Dedifferentiated amniotic fluid mesenchymal stem cell (primary cell): ENCODE measurements around the gene NEFH.
"Not testable (repeated sequence)": the region's sequence is repeated elsewhere in the genome, so short reads cannot be mapped to it uniquely, and the experiment has no call there.

Source experiments
- DNase-seq: peaks from one replicate; pipeline ENCODE4 v3.0.0-alpha.2; 2016; ENCODE audit errors: extremely low spot score

NEFH gene

GRCh38 chr22:29464581-29464980 lies 15.4 kb upstream of the NEFH start:
- DNase-seq = no peak

GRCh38 chr22:29469755-29470154 lies 10.3 kb upstream of the NEFH start:
- DNase-seq = no peak

DNA sequence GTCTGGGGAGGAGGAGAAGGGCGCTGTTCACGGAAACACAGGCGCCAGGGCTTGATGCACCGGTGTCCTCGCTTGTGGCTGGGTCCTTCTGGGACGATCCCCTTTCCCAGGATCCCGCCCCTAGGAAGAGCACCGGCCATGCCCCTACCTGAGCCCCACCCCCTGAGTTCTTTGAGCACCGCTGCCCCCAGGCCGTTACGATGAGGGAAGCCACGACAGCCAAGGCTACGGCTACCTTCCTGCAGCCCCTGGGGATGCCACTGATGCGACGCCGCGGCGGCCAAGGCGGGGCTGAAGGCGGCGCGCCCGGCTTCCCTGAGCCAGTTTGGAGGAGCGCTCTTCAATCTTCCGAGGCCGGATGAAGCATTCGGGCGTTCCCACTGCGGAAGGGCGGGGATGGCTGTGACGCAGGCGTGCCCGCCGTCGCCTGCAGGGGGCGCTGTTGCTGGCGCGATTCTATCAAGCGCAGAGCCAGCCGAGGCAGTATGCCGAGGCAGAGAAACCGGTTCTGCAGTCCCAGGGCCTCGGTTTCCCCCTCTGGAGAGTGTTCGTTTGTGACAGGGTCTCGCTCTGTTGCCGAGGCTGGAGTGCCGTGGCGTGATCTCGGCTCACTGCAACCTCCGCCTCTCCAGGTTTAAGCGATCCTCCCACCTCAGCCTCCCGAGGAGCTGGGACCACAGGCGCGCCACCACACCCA lies 9.7 kb upstream of the NEFH start:
- DNase-seq = no peak

DNA sequence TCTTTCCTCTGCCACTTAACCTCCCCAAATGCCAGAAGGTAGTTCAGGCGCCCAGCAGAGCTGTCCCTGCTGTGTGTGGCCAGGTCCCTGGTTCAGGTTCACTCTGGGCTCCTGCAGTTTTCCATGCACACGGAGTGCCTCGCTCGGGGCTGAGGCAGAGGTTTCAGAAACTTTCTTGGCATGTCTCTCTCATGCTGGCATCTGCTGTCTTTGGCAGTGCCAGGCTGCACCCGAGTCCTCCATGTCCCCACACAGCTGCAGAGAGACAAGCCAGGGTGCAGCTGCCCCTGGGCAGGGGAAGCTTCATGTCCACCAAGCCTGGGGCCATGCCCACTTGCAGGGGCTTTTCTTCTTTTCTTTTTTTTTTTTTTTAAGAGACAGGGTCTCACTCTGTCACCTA lies 7.0 kb upstream of the NEFH start:
- DNase-seq = no peak

DNA sequence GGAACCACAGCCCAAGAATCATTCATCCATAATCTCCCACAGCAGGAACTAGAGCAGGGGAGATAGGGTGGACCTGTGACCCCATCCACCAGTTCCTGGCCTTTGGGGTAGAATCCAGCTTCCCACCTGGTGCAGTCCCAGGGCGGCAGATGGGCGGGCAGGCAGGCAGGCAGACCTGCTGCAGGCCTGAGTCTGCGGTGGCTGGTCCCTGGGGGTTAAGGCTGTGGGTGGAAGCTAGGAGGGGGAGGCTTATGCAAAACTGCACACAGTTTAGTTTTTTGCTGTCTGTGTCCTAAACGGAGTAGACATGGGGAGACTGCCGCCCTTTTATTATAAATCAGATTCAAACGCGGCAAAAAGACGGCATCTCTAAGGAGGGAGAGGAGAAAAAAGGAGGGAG lies 4.5 kb upstream of the NEFH start:
- DNase-seq = no peak

- DNase-seq = no peak
These were observed 3.9 kb upstream of the NEFH start for GRCh38 chr22:29476116-29476515.

GRCh38 chr22:29477723-29478318 lies 2.2 kb upstream of the NEFH start:
- DNase-seq = no peak

DNA sequence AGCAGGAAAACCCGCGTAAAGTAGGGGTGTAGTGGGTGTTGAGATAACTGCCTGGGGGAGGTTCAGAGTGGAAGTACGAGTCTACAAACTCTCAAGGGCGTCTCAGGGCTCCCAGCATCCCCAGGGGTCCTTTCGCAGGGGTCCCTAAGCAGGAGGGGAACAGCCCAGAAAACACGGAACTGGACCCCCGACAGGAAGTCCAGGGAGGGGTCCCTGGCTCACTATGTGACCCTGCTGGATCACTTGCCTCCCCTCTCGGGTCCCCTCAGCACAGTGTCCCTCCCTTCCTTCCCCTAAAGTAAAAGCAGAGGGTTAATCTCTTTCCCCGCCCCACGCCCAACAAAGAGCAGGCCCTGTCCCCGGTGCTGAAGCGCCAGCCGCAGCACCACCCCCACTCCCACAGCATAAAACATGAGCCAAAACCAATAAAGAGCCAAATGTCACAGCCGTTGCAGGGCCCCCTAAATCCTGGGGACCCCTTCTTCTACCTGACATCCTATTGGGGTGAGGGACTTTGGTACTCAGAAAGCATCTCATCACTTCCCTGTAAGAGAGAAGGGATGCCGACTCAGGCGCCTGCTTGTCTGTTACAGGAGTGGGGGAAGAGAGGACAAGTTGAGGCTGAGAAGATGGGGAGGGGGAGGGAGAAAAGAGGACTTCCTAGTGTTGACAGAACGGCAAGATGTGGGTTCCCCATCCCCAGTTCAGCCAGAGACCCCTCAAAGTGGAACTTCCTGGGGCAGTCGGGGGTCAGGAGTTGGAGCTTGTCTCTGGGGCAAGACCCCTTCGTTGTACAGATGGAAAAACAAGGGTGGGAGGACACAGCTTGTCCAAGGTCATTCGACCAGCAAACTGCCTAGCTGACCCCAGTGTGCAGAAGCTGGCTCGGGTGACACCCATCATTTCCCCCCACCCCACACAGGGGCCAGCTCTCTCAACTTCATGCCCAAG lies 1.4 kb upstream of the NEFH start:
- DNase-seq = no peak

- DNase-seq = no peak
These were observed 169 bp downstream of the NEFH start for GRCh38 chr22:29480262-29480511.

DNA sequence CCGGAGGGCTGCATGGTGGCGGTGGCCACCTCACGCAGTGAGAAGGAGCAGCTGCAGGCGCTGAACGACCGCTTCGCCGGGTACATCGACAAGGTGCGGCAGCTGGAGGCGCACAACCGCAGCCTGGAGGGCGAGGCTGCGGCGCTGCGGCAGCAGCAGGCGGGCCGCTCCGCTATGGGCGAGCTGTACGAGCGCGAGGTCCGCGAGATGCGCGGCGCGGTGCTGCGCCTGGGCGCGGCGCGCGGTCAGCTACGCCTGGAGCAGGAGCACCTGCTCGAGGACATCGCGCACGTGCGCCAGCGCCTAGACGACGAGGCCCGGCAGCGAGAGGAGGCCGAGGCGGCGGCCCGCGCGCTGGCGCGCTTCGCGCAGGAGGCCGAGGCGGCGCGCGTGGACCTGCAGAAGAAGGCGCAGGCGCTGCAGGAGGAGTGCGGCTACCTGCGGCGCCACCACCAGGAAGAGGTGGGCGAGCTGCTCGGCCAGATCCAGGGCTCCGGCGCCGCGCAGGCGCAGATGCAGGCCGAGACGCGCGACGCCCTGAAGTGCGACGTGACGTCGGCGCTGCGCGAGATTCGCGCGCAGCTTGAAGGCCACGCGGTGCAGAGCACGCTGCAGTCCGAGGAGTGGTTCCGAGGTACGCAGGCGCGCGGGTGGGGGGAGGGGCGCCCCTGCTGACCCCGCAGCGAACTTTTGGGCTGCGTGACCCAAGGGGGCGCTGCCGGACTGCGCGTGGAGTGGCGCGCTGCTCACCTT lies 670 bp downstream of the NEFH start:
- DNase-seq = no peak

- no peak for DNase-seq
These were observed 1.4 kb downstream of the NEFH start for GRCh38 chr22:29481265-29482000.

GRCh38 chr22:29482253-29482652 lies 2.2 kb downstream of the NEFH start:
- no peak for DNase-seq

- DNase-seq = no peak
These were observed 2.7 kb downstream of the NEFH start for GRCh38 chr22:29482726-29483125.

DNA sequence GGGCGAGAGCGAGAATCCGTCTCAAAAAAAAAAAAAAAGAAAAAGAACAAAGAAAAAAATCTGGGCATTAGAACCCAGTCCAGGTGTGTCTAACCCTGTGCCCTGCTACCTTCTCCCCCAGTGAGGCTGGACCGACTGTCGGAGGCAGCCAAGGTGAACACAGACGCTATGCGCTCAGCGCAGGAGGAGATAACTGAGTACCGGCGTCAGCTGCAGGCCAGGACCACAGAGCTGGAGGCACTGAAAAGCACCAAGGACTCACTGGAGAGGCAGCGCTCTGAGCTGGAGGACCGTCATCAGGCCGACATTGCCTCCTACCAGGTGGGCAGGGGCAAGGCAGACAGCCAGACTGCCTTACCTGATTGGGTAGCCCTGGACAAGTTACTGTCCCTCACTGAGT lies 3.2 kb downstream of the NEFH start:
- DNase-seq = no peak

GRCh38 chr22:29484642-29485041 lies 4.6 kb downstream of the NEFH start:
- no peak for DNase-seq

DNA sequence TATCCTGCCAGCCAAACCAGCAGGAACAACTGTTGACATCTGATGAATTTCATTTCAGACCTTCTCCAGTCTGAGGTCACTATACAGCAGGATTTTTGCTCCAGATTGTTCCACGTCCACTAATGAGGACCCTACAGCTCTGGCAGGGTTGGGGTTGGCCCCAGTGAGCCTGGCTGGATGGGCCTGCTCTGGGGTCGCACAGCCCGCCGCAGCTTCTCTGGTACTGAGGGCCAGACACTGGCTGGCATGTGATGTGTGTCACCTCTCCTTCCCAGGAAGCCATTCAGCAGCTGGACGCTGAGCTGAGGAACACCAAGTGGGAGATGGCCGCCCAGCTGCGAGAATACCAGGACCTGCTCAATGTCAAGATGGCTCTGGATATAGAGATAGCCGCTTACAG lies 5.4 kb downstream of the NEFH start:
- DNase-seq = no peak

- no peak for DNase-seq
These were observed 7.5 kb downstream of the NEFH start for GRCh38 chr22:29487426-29487986.

DNA sequence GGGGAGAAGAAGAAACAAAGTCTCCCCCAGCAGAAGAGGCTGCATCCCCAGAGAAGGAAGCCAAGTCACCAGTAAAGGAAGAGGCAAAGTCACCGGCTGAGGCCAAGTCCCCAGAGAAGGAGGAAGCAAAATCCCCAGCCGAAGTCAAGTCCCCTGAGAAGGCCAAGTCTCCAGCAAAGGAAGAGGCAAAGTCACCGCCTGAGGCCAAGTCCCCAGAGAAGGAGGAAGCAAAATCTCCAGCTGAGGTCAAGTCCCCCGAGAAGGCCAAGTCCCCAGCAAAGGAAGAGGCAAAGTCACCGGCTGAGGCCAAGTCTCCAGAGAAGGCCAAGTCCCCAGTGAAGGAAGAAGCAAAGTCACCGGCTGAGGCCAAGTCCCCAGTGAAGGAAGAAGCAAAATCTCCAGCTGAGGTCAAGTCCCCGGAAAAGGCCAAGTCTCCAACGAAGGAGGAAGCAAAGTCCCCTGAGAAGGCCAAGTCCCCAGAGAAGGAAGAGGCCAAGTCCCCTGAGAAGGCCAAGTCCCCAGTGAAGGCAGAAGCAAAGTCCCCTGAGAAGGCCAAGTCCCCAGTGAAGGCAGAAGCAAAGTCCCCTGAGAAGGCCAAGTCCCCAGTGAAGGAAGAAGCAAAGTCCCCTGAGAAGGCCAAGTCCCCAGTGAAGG lies 9.2 kb downstream of the NEFH start:
- DNase-seq = not testable (repeated sequence)

- DNase-seq = no peak
These were observed 11.0 kb downstream of the NEFH start for GRCh38 chr22:29491012-29491411.

DNA sequence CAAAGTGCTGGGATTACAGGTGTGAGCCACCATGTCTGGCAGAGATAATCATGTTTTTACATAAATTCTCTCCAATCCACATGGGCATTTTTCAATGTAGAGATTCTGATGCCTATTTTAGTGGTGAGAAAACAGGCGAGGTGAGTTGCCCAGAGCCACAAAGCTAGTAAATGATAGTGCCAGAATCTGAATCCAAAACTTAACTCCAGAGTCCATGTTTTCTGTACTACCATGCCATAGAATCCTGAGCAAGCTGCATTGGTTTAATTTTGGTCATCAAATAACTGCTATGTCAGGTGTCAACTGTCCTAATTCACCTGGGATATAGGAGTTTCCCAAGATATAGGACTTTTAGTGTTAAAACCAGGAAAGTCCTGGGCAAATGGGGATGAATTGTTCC lies 13.6 kb downstream of the NEFH start:
- DNase-seq = no peak

GRCh38 chr22:29499852-29500251 lies 19.8 kb downstream of the NEFH start:
- DNase-seq = no peak
